Mucosa of rectum (tissue), 2 donors: ENCODE data around the gene PDZD2.
"Not testable (repeated sequence)": the region's sequence is repeated elsewhere in the genome, so short reads cannot be mapped to it uniquely, and the experiment has no call there.

Source experiments
- H3K27ac ChIP-seq, 2 donors: one replicate each; pipeline ENCODE4 v1.7.0; 2013; ENCODE audit warnings: inconsistent platforms in 2 of 2, low read depth in 2 of 2, low read length in 2 of 2
- H3K27me3 ChIP-seq, 2 donors: one replicate each; pipeline ENCODE4 v1.7.0; 2013; ENCODE audit warnings: low read length in 2 of 2; ENCODE audit not compliant: control insufficient read depth in 2 of 2, insufficient read depth in 2 of 2
- H3K36me3 ChIP-seq, 2 donors: one replicate each; pipeline ENCODE4 v1.7.0; 2013; ENCODE audit warnings: low read length in 2 of 2; ENCODE audit not compliant: control insufficient read depth in 2 of 2, insufficient read depth in 2 of 2
- H3K4me1 ChIP-seq, 2 donors: one replicate each; pipeline ENCODE4 v1.7.0; 2013; ENCODE audit warnings: low read length in 2 of 2, mild to moderate bottlenecking in 1 of 2; ENCODE audit not compliant: control insufficient read depth in 2 of 2, insufficient read depth in 2 of 2
- H3K4me3 ChIP-seq, 2 donors: one replicate each; pipeline ENCODE4 v1.7.0; 2013; ENCODE audit warnings: low read length in 2 of 2
- H3K9ac ChIP-seq, 2 donors: one replicate each; pipeline ENCODE4 v1.7.0; 2013; ENCODE audit warnings: low read length in 2 of 2, low read depth in 1 of 2, mild to moderate bottlenecking in 1 of 2
- H3K9me3 ChIP-seq, 2 donors: one replicate each; pipeline ENCODE4 v1.7.0; 2013; ENCODE audit warnings: low read length in 2 of 2; ENCODE audit not compliant: control insufficient read depth in 2 of 2
- donor health status: healthy.
- donor health status: Normal muscosa, but diverticular disease.

Gene PDZD2

DNA sequence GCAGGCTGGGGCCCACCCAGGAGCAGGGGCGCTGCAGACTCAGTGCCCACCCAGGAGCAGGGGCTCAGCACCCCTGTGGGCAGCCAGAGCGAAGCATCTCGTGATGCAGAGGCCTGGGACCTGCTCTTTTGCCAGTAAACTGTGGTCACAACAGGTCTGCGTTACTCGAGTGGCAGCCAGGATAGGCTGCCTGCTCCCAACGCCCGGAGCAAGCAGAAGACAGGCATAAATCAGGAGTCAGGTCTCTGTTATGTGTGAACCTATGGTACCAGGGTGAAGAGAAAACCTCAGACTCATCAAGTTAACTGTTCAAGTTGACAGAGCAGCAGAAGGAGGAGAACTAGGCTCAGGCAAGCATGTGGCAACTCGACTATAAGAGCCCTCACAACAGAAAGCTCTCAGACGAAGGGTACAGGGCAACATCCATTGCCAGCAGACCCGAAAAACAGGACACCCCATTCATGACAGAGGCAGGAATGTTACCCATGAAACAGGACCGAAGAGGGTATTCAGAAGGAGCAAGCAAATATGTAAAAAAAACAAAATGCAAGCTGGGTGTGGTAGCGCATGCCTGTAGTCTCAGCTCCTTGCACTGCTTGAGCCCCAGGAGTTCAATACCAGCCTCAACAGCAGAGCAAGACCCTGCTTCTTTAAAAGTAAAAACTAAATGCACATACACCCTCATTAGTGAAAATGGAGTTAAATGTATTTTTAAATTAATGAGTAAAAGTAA, 463.5 kb downstream of the PDZD2 start:
- H3K4me1 ChIP-seq: no peaks in the 10 kb centered on the region
- H3K27ac ChIP-seq: no peak overlapping the region
- H3K27me3 ChIP-seq: no peaks in the 10 kb centered on the region
- peaks cover 55 to 67% of the 10 kb centered on the region in 2 donors for H3K36me3 ChIP-seq
- no peak overlapping the region for H3K4me3 ChIP-seq
- no peak overlapping the region for H3K9ac ChIP-seq
- no peaks in the 10 kb centered on the region for H3K9me3 ChIP-seq

- Histone ChIP-seq H3K9ac (no peak overlapping the region), H3K27me3 (no peaks in the 10 kb centered on the region), H3K4me3 (no peak overlapping the region), H3K27ac (no peak overlapping the region), H3K36me3 (peaks cover 50 to 67% of the 10 kb centered on the region in 2 donors), H3K9me3 (no peaks in the 10 kb centered on the region), H3K4me1 (no peaks in the 10 kb centered on the region)
These were observed 464.6 kb downstream of the PDZD2 start for GRCh38 chr5:32103521-32103920.

DNA sequence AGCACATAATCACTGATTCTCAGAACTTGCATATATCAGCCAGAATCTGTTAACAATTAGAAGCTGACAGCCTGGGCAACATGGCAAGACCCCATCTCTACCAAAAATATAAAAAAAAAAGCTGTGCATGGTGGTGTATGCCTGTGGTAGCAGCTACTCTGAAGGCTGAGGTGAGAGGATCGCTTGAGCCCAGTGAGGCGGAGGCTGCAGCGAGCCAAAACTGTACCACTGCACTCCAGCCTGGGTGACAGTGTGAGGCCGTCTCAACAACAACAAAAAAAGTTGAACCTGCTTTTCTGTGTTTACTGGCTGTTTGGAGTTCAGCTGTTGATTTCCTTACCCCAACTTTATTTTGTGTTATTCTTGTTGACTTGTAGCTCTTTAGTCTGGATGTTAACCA, 468.4 kb downstream of the PDZD2 start:
- Histone ChIP-seq H3K27me3 (no peaks in the 10 kb centered on the region), H3K9me3 (no peaks in the 10 kb centered on the region), H3K27ac (no peak overlapping the region), H3K4me3 (no peak overlapping the region), H3K9ac (no peak overlapping the region), H3K4me1 (no peaks in the 10 kb centered on the region), H3K36me3 (peaks cover 48 to 61% of the 10 kb centered on the region in 2 donors)

DNA sequence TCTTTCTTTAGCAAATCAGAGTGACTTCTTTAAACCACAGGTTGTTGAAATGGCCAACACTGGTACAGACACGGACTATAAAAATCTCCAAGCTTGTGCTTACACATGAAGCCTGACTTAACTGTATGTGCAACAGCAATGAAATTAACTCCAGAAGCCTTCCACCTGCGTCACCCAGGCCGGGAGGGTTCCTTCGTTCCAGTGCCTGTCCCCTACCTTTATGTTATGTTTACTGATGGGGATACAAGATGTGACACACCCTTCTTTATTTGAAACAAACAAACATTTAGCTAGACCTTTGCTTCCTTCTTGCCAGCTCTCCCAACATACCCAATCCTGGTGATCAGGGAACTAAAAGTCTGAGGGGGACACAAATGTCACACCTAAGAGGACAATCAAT, 469.2 kb downstream of the PDZD2 start:
- peaks cover 45 to 58% of the 10 kb centered on the region in 2 donors for H3K36me3 ChIP-seq

GRCh38 chr5:32109236-32109635, 470.3 kb downstream of the PDZD2 start:
- H3K9ac ChIP-seq: no peak overlapping the region
- H3K4me3 ChIP-seq: no peak overlapping the region
- H3K27ac ChIP-seq: no peak overlapping the region
- H3K27me3 ChIP-seq: no peaks in the 10 kb centered on the region
- H3K36me3 ChIP-seq: peaks cover 40 to 59% of the 10 kb centered on the region in 2 donors
- H3K9me3 ChIP-seq: no peaks in the 10 kb centered on the region
- no peaks in the 10 kb centered on the region for H3K4me1 ChIP-seq

More for the DNA sequence above, 469.2 kb downstream of the PDZD2 start:
- Histone ChIP-seq H3K9me3 (no peaks in the 10 kb centered on the region), H3K4me1 (no peaks in the 10 kb centered on the region), H3K9ac (no peak overlapping the region), H3K4me3 (no peak overlapping the region), H3K27ac (no peak overlapping the region), H3K27me3 (no peaks in the 10 kb centered on the region)

DNA sequence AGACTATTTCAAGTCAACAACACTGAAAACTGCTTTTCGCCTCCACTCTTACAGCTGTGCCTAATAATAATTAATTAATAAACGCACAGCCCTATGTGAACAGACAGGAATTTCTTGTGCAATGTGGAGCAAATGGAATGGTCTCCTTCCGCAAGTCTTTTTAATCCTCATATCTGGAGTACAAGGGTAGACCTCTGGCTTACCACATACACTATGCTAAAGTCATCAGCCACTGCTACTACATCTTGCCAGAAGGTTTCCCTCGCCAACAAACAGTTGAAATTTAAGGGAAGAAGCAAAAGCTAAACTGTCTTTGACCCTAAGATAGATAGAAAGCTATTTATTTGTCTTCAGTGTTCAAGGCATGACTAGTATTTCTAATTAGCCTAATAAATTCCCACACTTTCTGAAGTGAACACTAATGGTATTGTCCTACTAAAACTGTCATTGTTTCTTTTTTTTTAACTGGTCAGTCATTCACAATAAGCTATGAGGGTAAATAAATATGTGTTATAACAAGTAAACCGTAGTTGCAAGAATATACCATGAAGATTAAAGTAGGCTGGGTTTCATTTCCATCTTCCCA, 471.3 kb downstream of the PDZD2 start:
- Histone ChIP-seq H3K9ac (no peak overlapping the region), H3K4me1 (no peaks in the 10 kb centered on the region), H3K4me3 (no peak overlapping the region), H3K27ac (no peak overlapping the region), H3K9me3 (no peaks in the 10 kb centered on the region), H3K27me3 (no peaks in the 10 kb centered on the region), H3K36me3 (peaks cover 40 to 58% of the 10 kb centered on the region in 2 donors)

- Histone ChIP-seq H3K4me1 (no peaks in the 10 kb centered on the region), H3K9ac (no peak overlapping the region), H3K27me3 (no peaks in the 10 kb centered on the region), H3K36me3 (peaks cover 37 to 41% of the 10 kb centered on the region in 2 donors), H3K4me3 (no peak overlapping the region), H3K27ac (no peak overlapping the region), H3K9me3 (no peaks in the 10 kb centered on the region)
These were observed 477.1 kb downstream of the PDZD2 start for GRCh38 chr5:32115985-32116384.

- no peaks in the 10 kb centered on the region for H3K9me3 ChIP-seq
- H3K27ac ChIP-seq: no peak overlapping the region
- H3K36me3 ChIP-seq: peaks cover 36 to 40% of the 10 kb centered on the region in 2 donors
- H3K4me3 ChIP-seq: no peak overlapping the region
- no peaks in the 10 kb centered on the region for H3K27me3 ChIP-seq
- H3K9ac ChIP-seq: no peak overlapping the region
- H3K4me1 ChIP-seq: no peaks in the 10 kb centered on the region
These were observed 477.8 kb downstream of the PDZD2 start for GRCh38 chr5:32116574-32117313.

GRCh38 chr5:32118922-32119321, 480.0 kb downstream of the PDZD2 start:
- not testable (repeated sequence) for H3K4me1 ChIP-seq, H3K27ac ChIP-seq, H3K9me3 ChIP-seq, H3K4me3 ChIP-seq, H3K27me3 ChIP-seq, H3K9ac ChIP-seq
- H3K36me3 ChIP-seq: peaks cover 34 to 37% of the 10 kb centered on the region in 2 donors
